ENCODE measurements around the gene CAP2.
"Not testable (repeated sequence)": the region's sequence is repeated elsewhere in the genome, so short reads cannot be mapped to it uniquely, and the experiment has no call there.

Gene CAP2

DNA sequence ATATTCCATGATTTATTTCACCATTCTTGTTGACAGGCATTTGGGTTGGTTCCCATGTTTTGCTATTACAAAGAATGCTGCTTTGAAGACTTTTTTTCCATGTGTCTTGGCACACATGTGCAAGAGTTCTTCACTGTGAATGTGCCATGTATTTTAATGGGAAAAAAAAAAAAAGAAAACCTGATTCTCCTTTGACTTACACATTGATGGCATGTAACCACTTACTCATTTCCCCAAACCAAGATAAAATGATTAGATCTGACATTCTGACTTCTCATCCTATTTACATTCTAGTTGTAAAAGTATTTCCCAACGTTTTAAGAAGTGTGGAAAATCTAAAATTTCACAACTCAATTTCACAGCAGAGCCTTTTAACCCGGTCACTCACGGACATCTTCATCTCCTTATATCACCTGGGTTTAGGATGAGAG, 4.4 kb downstream of the CAP2 start:
- no peak for DNase-seq (ENCODE audit: low read depth in 2 of 2)

DNA sequence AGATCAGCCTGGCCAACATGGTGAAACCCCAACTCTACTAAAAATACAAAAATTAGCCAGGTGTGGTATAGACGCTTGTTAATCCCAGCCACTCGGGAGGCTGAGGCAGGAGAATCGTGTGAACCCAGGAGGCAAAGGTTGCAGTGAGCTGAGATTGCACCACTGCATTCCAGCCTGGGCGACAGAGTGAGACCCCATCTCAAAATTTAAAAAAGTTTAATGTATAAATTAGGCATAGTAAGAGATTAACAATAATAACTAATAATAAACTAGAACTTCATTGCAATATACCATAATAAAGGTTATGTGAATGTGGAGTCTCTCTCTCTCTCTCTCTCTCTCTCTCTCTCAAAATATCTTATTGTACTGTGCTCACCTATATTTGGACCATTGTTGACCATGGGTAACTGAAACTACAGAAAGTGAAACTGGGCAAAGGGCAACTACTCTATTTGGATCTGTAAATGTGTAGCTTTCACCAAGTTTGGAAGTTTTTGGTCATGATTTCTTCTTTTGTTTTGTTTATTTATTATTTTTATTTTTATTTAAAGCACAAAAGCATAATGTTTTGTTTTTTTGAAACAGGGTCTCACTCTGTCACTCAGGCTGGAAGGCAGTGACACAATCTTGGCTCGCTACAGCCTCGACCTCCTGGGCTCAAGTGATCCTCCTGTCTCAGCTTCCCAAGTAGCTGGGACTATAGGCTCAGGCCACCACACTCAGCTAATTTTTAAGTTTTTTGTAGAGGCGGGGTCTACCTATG, 12.0 kb downstream of the CAP2 start:
- not testable (repeated sequence) for DNase-seq (ENCODE audit: low read depth in 2 of 2)

GRCh38 chr6:17405944-17406245, 12.5 kb downstream of the CAP2 start:
- DNase-seq (ENCODE audit: low read depth in 2 of 2): no peak

GRCh38 chr6:17408081-17408480, 14.7 kb downstream of the CAP2 start:
- no peak for DNase-seq (ENCODE audit: low read depth in 2 of 2)

DNA sequence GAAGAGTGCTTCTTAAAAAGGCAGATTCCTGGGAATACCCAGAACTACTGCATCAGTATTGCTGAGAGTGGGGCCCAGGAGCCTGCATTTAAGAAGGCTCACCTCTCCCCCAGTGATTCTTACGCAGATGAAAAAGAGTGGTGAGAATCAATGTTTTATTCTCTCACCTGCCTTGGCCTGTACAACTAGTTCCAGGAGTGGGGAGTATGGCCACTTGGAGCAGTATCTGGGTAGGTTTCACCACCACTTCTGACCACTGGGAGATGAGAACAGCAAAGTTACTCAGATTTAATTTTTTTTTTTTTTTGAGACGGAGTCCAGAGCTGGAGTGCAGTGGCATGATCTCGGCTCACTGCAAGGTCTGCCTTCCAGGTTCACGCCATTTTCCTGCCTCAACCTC, 16.9 kb downstream of the CAP2 start:
- no peak for DNase-seq (ENCODE audit: low read depth in 2 of 2)

DNA sequence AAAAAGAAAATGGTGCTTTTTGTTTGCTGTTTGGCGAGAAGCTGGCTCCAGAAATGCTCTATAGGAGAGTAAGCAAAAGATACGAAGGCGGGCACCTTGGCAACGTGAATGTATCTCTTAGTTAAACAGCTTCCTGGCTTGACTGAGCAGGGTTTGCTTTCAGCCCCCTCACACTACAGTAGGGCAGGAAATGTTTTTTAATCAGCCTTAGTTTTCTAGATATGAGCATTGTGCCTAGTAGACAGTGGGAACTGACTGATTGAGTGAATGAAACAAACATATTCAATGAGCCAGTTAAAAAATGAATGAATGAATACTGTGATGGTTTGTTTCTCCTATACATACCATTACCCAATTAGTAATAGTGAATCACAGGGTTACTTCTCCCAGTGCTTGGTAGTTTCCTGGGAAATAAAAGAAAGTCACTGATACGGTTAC, 19.9 kb downstream of the CAP2 start:
- no peak for DNase-seq (ENCODE audit: low read depth in 2 of 2)

DNA sequence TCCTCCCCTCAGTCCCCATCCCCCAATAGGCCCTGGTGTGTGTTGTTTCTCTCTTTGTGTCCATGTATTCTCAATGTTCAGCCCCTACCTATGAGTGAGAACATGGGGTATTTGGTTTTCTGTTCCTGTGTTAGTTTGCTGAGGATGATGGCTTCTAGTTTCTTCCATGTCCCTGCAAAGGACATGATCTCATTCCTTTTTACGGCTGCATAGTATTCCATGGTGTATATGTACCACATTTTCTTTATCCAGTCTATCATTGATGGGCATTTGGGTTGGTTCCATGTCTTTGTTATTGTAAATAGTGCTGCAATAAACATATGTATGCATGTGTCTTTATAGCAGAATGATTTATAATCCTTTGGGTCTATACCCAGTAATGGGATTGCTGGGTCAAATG, 21.0 kb downstream of the CAP2 start:
- not testable (repeated sequence) for DNase-seq (ENCODE audit: low read depth in 2 of 2)

- DNase-seq (ENCODE audit: low read depth in 2 of 2): no peak
These were observed 21.9 kb downstream of the CAP2 start for GRCh38 chr6:17415321-17415720.

GRCh38 chr6:17416806-17417205, 23.4 kb downstream of the CAP2 start:
- DNase-seq (ENCODE audit: low read depth in 2 of 2): no peak

GRCh38 chr6:17417817-17418216, 24.4 kb downstream of the CAP2 start:
- DNase-seq (ENCODE audit: low read depth in 2 of 2): no peak

DNA sequence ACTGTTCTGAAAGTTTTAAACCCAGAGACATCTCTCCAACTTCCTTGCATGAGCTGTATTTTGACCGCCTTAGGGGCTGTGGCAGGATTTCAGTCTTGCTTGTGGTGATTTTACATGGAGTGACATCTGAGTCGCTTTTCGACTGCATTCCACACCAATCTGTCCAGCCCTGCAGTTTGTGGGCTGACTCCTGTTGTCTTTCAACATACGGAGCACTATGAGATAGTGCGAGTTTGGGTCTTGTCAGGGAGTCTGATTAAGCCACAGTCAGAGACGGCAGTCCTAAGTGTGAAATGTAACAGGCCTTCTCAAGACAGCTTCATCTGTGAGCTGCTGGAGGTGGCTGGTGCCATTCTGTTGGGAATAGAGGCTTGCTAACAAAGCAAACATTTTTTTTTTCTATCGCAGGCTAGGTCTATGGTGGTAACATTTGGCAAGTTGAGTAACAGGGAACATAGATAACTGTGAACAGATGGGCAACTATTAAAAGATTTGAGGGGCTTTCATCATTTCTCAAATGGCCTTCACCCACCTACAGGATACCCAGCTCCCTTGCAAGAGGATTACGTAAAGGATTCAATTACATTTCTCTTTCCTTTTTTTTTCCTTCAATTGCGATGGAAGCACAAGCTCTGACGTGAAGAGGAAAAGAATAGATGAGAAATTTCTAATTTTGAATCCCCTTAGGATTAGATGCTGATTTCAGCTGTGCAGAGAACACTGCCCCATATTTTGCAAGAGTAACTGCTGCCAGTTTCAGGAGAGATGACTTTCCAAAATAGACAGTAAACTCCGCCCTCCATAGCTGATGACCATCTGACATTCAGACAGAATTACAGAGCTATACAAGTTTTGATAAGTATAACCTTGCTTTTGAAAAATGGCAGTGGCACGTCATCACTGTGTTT, 25.1 kb downstream of the CAP2 start:
- no peak for DNase-seq (ENCODE audit: low read depth in 2 of 2)

DNA sequence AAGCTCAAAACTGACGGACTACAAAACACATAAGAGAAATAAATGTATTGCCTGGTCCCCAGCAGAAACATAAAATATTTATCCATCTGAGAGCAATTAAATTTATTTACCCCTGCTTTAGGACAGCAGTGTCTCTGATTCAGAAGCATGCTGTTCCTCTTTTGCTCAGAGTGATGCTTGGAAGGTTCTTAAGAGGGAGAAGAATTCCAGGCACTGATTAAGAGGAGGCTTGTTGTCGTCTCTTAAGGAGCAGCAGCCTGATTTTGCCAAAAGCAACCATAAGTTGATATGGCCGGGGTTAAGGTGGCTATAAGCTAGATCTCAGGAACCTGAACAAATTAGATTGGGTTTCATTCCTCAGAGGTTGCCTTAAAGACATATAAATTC, 25.8 kb downstream of the CAP2 start:
- DNase-seq (ENCODE audit: low read depth in 2 of 2): no peak

DNA sequence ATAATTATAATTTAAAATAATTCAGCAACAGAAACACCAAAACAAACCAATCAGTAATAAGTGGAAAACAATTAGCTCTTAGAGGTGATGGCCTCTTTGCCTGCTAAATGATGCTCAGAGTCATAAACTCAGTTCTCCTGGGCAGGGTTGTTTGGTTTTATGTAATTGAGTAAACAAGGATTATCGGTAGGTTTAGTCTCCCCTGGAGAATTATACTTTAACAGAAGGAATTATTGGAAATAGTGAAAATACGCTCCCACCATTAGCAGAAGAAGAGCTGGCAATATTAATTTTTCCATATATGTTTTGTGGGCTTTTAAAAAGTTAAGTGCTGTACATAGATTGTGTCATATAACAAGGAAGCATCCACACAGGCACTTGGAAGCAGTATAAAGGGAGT, 27.0 kb downstream of the CAP2 start:
- DNase-seq (ENCODE audit: low read depth in 2 of 2): no peak

DNA sequence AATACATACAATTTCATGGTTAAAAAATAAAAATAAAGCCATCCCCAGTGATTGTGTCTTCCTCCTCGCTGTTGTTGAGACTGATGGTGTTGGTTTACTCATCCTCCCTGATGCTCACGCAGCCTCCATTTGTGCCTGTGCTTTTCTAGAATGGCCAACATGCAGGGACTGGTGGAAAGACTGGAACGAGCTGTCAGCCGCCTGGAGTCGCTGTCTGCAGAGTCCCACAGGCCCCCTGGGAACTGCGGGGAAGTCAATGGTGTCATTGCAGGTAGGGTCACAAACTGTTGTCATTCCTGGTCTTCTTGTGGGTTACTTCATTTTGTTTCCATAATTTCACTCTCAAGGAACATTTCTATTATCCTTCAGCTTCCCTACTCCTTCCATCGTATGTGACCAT, 28.0 kb downstream of the CAP2 start:
- no peak for DNase-seq (ENCODE audit: low read depth in 2 of 2)

GRCh38 chr6:17423026-17423425, 29.6 kb downstream of the CAP2 start:
- DNase-seq (ENCODE audit: low read depth in 2 of 2): no peak

- no peak for DNase-seq (ENCODE audit: low read depth in 2 of 2)
These were observed 33.7 kb downstream of the CAP2 start for GRCh38 chr6:17427062-17427461.

DNA sequence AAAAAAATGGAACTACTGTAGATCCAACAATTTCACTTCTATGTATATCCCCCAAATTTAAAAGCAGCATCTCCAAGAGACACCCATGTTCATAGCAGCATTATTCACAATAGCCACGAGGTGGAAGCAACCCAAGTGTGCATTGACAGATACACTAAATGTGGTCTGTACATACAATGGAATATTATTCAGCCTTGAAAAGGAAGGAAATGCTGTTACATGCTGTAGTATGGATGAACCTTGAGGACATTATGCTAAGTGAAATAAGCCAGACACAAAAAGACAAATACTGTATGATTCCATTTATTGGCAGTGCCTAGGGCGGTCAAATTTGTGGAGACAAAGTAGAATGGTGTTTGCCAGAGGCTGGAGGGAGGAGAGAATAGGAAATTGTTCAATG, 34.2 kb downstream of the CAP2 start:
- DNase-seq (ENCODE audit: low read depth in 2 of 2): no peak

DNA sequence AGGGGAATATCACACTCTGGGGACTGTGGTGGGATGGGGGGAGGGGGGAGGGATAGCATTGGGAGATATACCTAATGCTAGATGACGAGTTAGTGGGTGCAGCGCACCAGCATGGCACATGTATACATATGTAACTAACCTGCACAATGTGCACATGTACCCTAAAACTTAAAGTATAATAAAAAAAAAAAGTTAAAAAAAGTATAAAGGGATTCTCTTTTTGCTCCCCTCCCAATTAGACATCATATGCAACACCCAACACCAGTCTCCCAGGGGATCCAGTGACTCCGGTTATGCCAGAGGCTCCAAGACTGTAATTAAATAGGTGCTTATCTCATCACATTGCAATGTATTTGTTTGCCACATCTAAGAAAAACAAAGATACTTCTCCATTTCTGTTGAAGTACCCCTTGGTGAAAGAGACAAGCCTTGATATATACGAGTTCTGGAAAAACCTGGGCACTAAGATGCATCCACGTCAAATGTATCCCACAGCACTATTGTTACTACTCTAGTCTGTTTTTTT, 35.3 kb downstream of the CAP2 start:
- DNase-seq (ENCODE audit: low read depth in 2 of 2): not testable (repeated sequence)

DNA sequence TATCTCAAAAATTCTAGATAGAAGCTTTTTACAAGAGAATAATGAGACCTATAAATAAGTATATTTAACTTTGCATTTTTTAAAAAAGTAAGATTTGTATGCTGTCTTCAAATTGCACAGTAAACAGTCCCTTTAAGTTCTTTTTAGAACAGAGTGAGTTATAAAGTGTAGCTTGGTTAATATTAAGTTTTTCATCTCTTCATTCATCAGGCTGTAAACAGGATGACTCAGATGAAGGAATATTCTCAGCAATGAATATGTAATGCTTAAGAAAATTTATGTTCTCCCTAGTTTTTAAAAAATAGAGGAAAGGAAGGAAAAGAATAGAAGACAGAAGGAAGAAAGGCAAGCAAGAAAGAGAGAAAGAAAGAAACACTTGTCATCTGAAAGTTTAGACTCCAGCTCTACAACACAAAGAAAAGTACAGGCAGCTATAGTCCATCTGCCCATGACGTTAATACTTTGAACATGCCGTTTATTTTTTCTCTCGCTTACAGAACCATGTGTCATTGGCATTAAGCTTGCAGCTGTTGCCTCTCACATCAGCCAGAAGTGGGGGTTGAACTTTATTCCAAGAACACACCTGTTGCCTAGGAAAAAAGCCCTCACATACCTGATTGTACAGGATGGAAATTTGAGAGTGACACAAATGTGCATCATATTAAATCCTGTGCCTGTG, 36.1 kb downstream of the CAP2 start:
- DNase-seq (ENCODE audit: low read depth in 2 of 2): no peak

DNA sequence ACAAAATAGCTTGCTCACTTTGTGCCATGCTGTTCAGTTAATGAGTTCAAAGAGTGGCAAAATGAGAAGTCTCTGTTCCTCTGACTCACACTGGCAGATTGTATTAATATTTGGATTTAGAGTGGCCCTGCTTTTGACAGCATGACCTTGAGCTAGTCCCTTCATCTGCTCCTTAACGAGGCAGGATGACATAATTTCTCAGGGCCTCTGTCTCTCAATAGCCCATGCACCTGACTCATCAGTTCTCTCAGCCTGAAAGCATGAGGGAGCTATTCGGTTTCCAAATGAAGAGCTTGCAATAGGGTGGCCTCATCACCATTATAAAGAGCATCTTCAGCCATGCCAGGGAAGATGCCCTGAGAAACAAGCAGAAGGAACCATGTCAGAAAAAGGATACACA, 38.2 kb downstream of the CAP2 start:
- no peak for DNase-seq (ENCODE audit: low read depth in 2 of 2)

DNA sequence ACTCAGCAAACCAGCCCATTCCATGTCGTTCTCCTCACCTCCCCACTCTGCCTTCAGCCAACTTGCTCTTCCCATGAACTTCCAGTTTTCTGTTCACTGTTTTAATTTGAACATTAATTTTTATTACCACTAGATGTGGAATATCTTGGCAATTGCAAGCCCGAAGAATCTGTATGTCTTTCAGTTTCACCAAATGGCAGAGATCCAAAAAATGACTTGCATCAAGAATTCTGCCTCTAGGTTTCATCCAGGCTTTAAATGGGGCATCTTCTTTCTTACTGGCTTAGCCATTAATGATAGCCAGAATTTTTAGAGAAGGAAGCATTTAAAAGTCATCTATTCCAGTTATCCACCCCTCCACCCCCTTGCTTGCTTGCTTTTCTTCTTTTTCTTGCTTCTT, 39.0 kb downstream of the CAP2 start:
- no peak for DNase-seq (ENCODE audit: low read depth in 2 of 2)

DNA sequence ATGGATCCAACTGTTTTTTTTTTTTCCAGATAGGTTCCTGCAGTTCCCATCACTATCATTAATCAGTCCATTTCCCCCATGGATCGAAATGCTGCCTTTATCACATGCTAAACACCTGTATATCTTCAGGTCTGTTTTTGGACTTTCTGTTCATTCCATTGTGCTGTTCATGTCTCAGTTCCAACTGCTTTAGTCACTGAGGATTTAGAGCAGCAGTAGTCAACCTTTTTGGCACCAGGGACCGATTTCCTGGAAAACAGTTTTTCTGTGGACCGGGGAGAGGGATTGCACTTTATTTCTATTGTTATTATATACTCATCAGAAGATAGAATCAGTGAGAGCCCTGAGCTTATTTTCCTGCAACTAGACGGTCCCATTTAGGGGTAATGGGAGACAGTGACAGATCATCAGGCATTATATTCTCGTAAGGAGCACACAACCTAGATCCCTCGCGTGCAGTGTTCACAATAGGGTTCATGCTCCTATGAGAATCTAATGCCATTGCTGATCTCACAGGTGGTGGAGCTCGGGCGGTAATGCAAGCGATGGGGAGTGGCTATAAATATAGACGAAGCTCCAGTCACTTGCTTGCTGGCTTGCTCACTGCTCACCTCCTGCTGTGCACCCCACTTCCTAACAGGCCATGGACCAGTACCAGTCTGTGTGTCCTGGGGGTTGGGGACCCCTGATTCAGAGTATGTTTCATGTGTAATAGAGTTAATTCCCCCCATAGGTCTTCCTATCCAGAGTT, 46.0 kb downstream of the CAP2 start:
- DNase-seq (ENCODE audit: low read depth in 2 of 2): no peak

All from stimulated activated CD8-positive, alpha-beta memory T cell treated with anti-CD3 and anti-CD28 coated beads, Interleukin-15, amount 100 ng/mL, for 48 hours (primary cell).